ENCODE results near the gene SLC8A3.

The SLC8A3 gene

DNA sequence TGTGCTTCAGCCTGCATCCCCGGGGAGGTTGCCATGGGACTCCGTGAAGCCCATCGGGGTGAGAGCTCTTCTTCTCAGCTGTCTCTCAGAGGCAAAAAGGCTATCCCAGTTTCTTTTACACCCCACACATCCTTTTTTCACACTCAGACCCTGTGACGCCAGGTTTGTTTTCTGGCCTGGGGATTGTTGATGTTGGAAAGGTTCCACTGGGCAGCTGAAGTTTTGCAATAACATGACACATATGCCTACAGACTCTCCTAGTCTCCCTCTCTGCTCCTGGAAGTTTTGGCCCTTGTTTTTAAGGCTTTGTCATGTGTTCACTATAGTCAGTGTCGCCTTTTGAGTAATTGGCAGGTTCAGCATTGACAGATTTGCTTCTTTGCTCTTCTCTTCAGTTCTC, 190.9 kb downstream of the SLC8A3 start:
- no peak overlapping the region for H3K4me3 ChIP-seq (ENCODE audit: low read depth, low read length)
- TF ChIP-seq, protein P1, sequence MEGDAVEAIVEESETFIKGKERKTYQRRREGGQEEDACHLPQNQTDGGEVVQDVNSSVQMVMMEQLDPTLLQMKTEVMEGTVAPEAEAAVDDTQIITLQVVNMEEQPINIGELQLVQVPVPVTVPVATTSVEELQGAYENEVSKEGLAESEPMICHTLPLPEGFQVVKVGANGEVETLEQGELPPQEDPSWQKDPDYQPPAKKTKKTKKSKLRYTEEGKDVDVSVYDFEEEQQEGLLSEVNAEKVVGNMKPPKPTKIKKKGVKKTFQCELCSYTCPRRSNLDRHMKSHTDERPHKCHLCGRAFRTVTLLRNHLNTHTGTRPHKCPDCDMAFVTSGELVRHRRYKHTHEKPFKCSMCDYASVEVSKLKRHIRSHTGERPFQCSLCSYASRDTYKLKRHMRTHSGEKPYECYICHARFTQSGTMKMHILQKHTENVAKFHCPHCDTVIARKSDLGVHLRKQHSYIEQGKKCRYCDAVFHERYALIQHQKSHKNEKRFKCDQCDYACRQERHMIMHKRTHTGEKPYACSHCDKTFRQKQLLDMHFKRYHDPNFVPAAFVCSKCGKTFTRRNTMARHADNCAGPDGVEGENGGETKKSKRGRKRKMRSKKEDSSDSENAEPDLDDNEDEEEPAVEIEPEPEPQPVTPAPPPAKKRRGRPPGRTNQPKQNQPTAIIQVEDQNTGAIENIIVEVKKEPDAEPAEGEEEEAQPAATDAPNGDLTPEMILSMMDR (IDR thresholded peaks at IDR 0.05; ENCODE audit: low read depth, low read length, missing control alignments) = no peak
- in situ Hi-C loops (cut with HindIII; ENCODE audit: low sequenced_read_pairs) = no loop called here
- peak; percentile 89 for DNase-seq (ENCODE audit: low read depth)

DNA sequence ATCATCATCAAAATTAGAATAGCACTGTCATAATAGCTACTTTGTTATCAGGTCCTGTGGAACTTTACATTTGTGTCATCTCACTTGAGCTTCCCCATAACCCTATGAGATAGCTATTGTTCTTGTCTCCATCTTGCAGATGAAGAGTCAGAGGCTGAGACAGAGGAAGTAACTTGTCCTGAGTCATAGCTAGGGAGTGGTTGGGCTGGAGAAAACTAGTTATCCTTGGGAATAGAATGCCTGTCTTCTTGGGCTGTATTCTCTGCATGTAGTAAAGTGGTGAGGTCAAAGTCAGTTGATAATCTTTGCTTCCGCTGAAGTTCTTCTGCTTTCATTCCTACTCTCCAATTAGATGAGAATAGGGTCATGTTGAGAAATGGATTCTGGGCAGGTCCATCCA, 192.5 kb downstream of the SLC8A3 start:
- TF ChIP-seq, protein P1 (IDR thresholded peaks at IDR 0.05; ENCODE audit: low read depth, low read length, missing control alignments) = no peak
- in situ Hi-C loops (cut with HindIII; ENCODE audit: low sequenced_read_pairs) = no loop called here
- no peak overlapping the region for H3K4me3 ChIP-seq (ENCODE audit: low read depth, low read length)
- DNase-seq (ENCODE audit: low read depth) = no peak

All from astrocyte of the cerebellum (primary cell).